Esophagus mucosa (tissue), 1 donor: ENCODE data around the gene CSTB. TPM values are rescaled to one million over a fixed set of nuclear protein-coding genes. Genes with fewer than 3 reads are reported as not detected.
A peak's percentile ranks its signal among the peaks of the same experiment; 100 is the strongest.

Experiments
- ATAC-seq: fragments of 200-7000 bp; cut with Tn5 transposase; one replicate; pipeline ENCODE4 v1.9.1; 2020
- total RNA-seq: library from RNA; stranded (reverse); gene quantifications from one replicate; pipeline ENCODE4 v1.2.4, GENCODE V29; 2023
- donor health status: DM: yes; HTN: yes; CAD: no.

CSTB gene
- total RNA-seq, 1 donor from 2014 or later: 2,371 TPM

- ATAC-seq: peak; percentile 0
These were observed 8.6 kb downstream of the CSTB start for GRCh38 chr21:43767498-43767983.

GRCh38 chr21:43766734-43767497 lies 9.2 kb downstream of the CSTB start:
- no peak for ATAC-seq

- peak; percentile 2 for ATAC-seq
These were observed 11.3 kb downstream of the CSTB start for GRCh38 chr21:43764576-43765495.

GRCh38 chr21:43763901-43764523 lies 12.1 kb downstream of the CSTB start:
- peak; percentile 7 for ATAC-seq

GRCh38 chr21:43762303-43763128 lies 13.6 kb downstream of the CSTB start:
- ATAC-seq: peak; percentile 67

GRCh38 chr21:43761886-43762285 lies 14.2 kb downstream of the CSTB start:
- ATAC-seq: no peak

- ATAC-seq: no peak
These were observed 15.6 kb downstream of the CSTB start for GRCh38 chr21:43760391-43760958.

- ATAC-seq: no peak
These were observed 16.5 kb downstream of the CSTB start for GRCh38 chr21:43759651-43760050.

- no peak for ATAC-seq
These were observed 17.3 kb downstream of the CSTB start for GRCh38 chr21:43758811-43759210.

GRCh38 chr21:43758111-43758641 lies 17.9 kb downstream of the CSTB start:
- ATAC-seq: peak; percentile 29

GRCh38 chr21:43757601-43758000 lies 18.5 kb downstream of the CSTB start:
- ATAC-seq: peak; percentile 19

GRCh38 chr21:43755820-43756594 lies 20.1 kb downstream of the CSTB start:
- no peak for ATAC-seq

GRCh38 chr21:43754948-43755781 lies 20.9 kb downstream of the CSTB start:
- no peak for ATAC-seq

- ATAC-seq: no peak
These were observed 22.7 kb downstream of the CSTB start for GRCh38 chr21:43753439-43753799.

GRCh38 chr21:43752758-43753438 lies 23.2 kb downstream of the CSTB start:
- ATAC-seq: no peak

GRCh38 chr21:43751955-43752591 lies 24.0 kb downstream of the CSTB start:
- ATAC-seq: no peak

- peak; percentile 5 for ATAC-seq
These were observed 25.6 kb downstream of the CSTB start for GRCh38 chr21:43750339-43751033.
